H1 (cell line): ENCODE measurements around the gene ACADVL. TPM values are rescaled to one million over a fixed set of nuclear protein-coding genes. Genes with fewer than 3 reads are reported as not detected.

Source experiments
- CHD1 ChIP-seq: IDR thresholded peaks from 2 replicates; pipeline ENCODE4 v1.6.1; 2012; ENCODE audit warnings: low read depth, low read length, improper control_type of control experiment
- SIRT6 ChIP-seq: IDR thresholded peaks from one replicate; pipeline ENCODE4 v1.7.1; 2012; ENCODE audit warnings: low read length, inconsistent platforms
- SIX5 ChIP-seq: IDR thresholded peaks from 2 replicates; pipeline ENCODE4 v1.6.1; 2011; ENCODE audit warnings: mild to moderate bottlenecking, low read depth, low read length
- TAF7 ChIP-seq: optimal IDR thresholded peaks from 2 replicates; pipeline ENCODE3; 2011; ENCODE audit warnings: low read depth, mild to moderate bottlenecking, inconsistent platforms, low read length, moderate library complexity, borderline replicate concordance
- polyA plus RNA-seq, 7 experiments: library from polyadenylated mRNA; depleted of rRNA in 3 of 7; stranded (reverse) in 5 of 7; unstranded in 2 of 7; fragments of >200 nt in 5 of 7; fragments of 200-250 nt in 2 of 7; gene quantifications; 1 replicate in 5 of 7; 2 replicates in 1 of 7; 4 replicates in 1 of 7; pipeline versions ENCODE4 v1.2.1 to v1.2.3, GENCODE V29; 2011 to 2013; ENCODE audit warnings: missing spikeins in 2 of 7, mixed read lengths in 2 of 7
- total RNA-seq: library from RNA; stranded (reverse); fragmentation: NEBNext Ultra II Directional; extraction: Animal tissue kit (Norgen Biotek cat#: 25700); gene quantifications from 2 replicates; pipeline ENCODE4 v1.2.1, GENCODE V29; 2021
- TF ChIP-seq, protein P1 (sequence below): fragments of 300-600 bp; sonication (generic); IDR thresholded peaks from 2 replicates; pipeline ENCODE4 v1.7.1; 2012; ENCODE audit warnings: low read length, moderate library complexity, mild to moderate bottlenecking, inconsistent platforms; ENCODE audit not compliant: insufficient replicate concordance
- TF ChIP-seq, protein P2 (sequence below): IDR thresholded peaks from 2 replicates; pipeline ENCODE4 v1.6.1; 2012; ENCODE audit warnings: low read length, inconsistent platforms

Gene ACADVL
- total and polyA plus RNA-seq, 2 of the 8 experiments (the other 6 are each of a cell fraction or from before 2014, with no cell fraction given), result 181 to 231 TPM

DNA sequence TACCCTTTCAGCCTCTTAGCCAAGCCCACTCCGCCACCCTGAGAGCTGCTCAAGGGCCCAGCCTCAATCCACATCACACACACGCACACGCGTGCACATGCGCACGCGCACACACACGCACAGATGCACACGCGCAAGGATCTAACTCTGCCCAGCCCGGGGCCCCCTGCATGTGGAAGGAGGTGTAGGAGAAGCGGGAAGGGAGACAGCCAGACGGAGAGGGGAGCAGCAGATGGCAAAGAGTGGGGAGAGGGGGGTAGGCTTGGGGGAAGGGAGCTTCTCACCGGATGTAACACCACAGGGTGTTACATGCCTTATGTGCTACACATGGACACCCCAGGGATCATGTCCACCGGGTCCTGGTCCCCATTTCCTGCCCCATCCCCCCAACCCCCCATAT is 15.4 kb upstream of the ACADVL start (continued):
- TF ChIP-seq, protein P1, sequence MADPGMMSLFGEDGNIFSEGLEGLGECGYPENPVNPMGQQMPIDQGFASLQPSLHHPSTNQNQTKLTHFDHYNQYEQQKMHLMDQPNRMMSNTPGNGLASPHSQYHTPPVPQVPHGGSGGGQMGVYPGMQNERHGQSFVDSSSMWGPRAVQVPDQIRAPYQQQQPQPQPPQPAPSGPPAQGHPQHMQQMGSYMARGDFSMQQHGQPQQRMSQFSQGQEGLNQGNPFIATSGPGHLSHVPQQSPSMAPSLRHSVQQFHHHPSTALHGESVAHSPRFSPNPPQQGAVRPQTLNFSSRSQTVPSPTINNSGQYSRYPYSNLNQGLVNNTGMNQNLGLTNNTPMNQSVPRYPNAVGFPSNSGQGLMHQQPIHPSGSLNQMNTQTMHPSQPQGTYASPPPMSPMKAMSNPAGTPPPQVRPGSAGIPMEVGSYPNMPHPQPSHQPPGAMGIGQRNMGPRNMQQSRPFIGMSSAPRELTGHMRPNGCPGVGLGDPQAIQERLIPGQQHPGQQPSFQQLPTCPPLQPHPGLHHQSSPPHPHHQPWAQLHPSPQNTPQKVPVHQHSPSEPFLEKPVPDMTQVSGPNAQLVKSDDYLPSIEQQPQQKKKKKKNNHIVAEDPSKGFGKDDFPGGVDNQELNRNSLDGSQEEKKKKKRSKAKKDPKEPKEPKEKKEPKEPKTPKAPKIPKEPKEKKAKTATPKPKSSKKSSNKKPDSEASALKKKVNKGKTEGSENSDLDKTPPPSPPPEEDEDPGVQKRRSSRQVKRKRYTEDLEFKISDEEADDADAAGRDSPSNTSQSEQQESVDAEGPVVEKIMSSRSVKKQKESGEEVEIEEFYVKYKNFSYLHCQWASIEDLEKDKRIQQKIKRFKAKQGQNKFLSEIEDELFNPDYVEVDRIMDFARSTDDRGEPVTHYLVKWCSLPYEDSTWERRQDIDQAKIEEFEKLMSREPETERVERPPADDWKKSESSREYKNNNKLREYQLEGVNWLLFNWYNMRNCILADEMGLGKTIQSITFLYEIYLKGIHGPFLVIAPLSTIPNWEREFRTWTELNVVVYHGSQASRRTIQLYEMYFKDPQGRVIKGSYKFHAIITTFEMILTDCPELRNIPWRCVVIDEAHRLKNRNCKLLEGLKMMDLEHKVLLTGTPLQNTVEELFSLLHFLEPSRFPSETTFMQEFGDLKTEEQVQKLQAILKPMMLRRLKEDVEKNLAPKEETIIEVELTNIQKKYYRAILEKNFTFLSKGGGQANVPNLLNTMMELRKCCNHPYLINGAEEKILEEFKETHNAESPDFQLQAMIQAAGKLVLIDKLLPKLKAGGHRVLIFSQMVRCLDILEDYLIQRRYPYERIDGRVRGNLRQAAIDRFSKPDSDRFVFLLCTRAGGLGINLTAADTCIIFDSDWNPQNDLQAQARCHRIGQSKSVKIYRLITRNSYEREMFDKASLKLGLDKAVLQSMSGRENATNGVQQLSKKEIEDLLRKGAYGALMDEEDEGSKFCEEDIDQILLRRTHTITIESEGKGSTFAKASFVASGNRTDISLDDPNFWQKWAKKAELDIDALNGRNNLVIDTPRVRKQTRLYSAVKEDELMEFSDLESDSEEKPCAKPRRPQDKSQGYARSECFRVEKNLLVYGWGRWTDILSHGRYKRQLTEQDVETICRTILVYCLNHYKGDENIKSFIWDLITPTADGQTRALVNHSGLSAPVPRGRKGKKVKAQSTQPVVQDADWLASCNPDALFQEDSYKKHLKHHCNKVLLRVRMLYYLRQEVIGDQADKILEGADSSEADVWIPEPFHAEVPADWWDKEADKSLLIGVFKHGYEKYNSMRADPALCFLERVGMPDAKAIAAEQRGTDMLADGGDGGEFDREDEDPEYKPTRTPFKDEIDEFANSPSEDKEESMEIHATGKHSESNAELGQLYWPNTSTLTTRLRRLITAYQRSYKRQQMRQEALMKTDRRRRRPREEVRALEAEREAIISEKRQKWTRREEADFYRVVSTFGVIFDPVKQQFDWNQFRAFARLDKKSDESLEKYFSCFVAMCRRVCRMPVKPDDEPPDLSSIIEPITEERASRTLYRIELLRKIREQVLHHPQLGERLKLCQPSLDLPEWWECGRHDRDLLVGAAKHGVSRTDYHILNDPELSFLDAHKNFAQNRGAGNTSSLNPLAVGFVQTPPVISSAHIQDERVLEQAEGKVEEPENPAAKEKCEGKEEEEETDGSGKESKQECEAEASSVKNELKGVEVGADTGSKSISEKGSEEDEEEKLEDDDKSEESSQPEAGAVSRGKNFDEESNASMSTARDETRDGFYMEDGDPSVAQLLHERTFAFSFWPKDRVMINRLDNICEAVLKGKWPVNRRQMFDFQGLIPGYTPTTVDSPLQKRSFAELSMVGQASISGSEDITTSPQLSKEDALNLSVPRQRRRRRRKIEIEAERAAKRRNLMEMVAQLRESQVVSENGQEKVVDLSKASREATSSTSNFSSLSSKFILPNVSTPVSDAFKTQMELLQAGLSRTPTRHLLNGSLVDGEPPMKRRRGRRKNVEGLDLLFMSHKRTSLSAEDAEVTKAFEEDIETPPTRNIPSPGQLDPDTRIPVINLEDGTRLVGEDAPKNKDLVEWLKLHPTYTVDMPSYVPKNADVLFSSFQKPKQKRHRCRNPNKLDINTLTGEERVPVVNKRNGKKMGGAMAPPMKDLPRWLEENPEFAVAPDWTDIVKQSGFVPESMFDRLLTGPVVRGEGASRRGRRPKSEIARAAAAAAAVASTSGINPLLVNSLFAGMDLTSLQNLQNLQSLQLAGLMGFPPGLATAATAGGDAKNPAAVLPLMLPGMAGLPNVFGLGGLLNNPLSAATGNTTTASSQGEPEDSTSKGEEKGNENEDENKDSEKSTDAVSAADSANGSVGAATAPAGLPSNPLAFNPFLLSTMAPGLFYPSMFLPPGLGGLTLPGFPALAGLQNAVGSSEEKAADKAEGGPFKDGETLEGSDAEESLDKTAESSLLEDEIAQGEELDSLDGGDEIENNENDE, result no peak
- TF ChIP-seq TAF7 (no peak), CHD1 (no peak), SIX5 (no peak), SIRT6 (no peak)
- TF ChIP-seq, protein P2, sequence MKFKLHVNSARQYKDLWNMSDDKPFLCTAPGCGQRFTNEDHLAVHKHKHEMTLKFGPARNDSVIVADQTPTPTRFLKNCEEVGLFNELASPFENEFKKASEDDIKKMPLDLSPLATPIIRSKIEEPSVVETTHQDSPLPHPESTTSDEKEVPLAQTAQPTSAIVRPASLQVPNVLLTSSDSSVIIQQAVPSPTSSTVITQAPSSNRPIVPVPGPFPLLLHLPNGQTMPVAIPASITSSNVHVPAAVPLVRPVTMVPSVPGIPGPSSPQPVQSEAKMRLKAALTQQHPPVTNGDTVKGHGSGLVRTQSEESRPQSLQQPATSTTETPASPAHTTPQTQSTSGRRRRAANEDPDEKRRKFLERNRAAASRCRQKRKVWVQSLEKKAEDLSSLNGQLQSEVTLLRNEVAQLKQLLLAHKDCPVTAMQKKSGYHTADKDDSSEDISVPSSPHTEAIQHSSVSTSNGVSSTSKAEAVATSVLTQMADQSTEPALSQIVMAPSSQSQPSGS, result no peak
